Keratinocyte (primary cell): ENCODE measurements around the gene NMT1. TPM values are rescaled to one million over a fixed set of nuclear protein-coding genes. Genes with fewer than 3 reads are reported as not detected.

Experiments
- DNase-seq: peaks from one replicate; pipeline ENCODE4 v3.0.0-alpha.2; 2011; ENCODE audit warnings: low read depth, missing footprints, low spot score
- FAIRE-seq: peaks from 2 replicates; lab custom pipeline; 2011; peaks lifted over from hg19 to GRCh38; lab: Jason Lieb, UNC
- H2AFZ ChIP-seq: 2 replicates; pipeline ENCODE4 v1.6.0; 2012; ENCODE audit warnings: low read length, control low read depth, inconsistent platforms; ENCODE audit not compliant: control insufficient read depth
- H3K27ac ChIP-seq: 2 replicates; pipeline ENCODE4 v1.5.1; 2011; ENCODE audit warnings: low read length; ENCODE audit not compliant: control insufficient read depth, insufficient read depth
- H3K27me3 ChIP-seq: 3 replicates; pipeline ENCODE4 v1.6.0; 2011; ENCODE audit warnings: low read length; ENCODE audit not compliant: control insufficient read depth, insufficient read depth; ENCODE audit errors: extremely low read depth
- H3K36me3 ChIP-seq, 2 experiments: 2 replicates in 1 of 2; 3 replicates in 1 of 2; pipeline ENCODE4 v1.5.1; 2011; ENCODE audit warnings: low read length in 2 of 2, mild to moderate bottlenecking in 1 of 2; ENCODE audit not compliant: control insufficient read depth in 2 of 2, insufficient read depth in 2 of 2; ENCODE audit errors: extremely low read depth in 1 of 2
- H3K4me1 ChIP-seq: 3 replicates; pipeline ENCODE4 v1.5.1; 2011; ENCODE audit warnings: low read length; ENCODE audit not compliant: control insufficient read depth, insufficient read depth; ENCODE audit errors: extremely low read depth
- H3K4me2 ChIP-seq: 3 replicates; pipeline ENCODE4 v1.6.0; 2011; ENCODE audit warnings: low read depth, low read length; ENCODE audit not compliant: control insufficient read depth, insufficient read depth; ENCODE audit errors: extremely low read depth
- H3K4me3 ChIP-seq, 3 experiments: fragments of 200-600 bp in 1 of 3; sonication (generic) in 1 of 3; 2 replicates in 2 of 3; 3 replicates in 1 of 3; pipeline ENCODE4 v1.5.1; 2011 to 2016; ENCODE audit warnings: low read length in 3 of 3, mild to moderate bottlenecking in 3 of 3, control low read depth in 2 of 3, inconsistent platforms in 1 of 3, low read depth in 1 of 3, mixed read lengths in 1 of 3, mixed run types in 1 of 3, moderate library complexity in 1 of 3; ENCODE audit not compliant: control insufficient read depth in 2 of 3, insufficient read depth in 2 of 3; ENCODE audit errors: extremely low read depth in 1 of 3
- H3K79me2 ChIP-seq: 2 replicates; pipeline ENCODE4 v1.6.0; 2012; ENCODE audit warnings: low read length; ENCODE audit not compliant: control insufficient read depth, insufficient read depth
- H3K9ac ChIP-seq: 3 replicates; pipeline ENCODE4 v1.6.0; 2011; ENCODE audit warnings: low read length; ENCODE audit not compliant: control insufficient read depth, insufficient read depth; ENCODE audit errors: extremely low read depth
- H3K9me1 ChIP-seq: 3 replicates; pipeline ENCODE4 v1.6.0; 2011; ENCODE audit warnings: low read length; ENCODE audit not compliant: control insufficient read depth, insufficient read depth; ENCODE audit errors: extremely low read depth
- H3K9me3 ChIP-seq: 2 replicates; pipeline ENCODE4 v1.5.1; 2012; ENCODE audit warnings: low read depth, low read length; ENCODE audit not compliant: control insufficient read depth
- H4K20me1 ChIP-seq: 3 replicates; pipeline ENCODE4 v1.6.0; 2011; ENCODE audit warnings: low read length; ENCODE audit not compliant: control insufficient read depth, insufficient read depth; ENCODE audit errors: extremely low read depth
- CTCF ChIP-seq, 3 experiments: IDR thresholded peaks in 1 of 3; conservative IDR thresholded peaks in 1 of 3; optimal IDR thresholded peaks in 1 of 3; 2 replicates in 2 of 3; 3 replicates in 1 of 3; pipeline versions ENCODE3 to v1.5.1; 2011; ENCODE audit warnings: low read length in 3 of 3, mild to moderate bottlenecking in 3 of 3, moderate library complexity in 2 of 3, control low read depth in 1 of 3, inconsistent platforms in 1 of 3; ENCODE audit not compliant: insufficient read depth in 2 of 3; ENCODE audit errors: extremely low read depth in 1 of 3
- EZH2 ChIP-seq: IDR thresholded peaks from one replicate; pipeline ENCODE4 v1.6.1; 2012; ENCODE audit warnings: inconsistent platforms, mild to moderate bottlenecking, low read length, moderate library complexity
- dilution Hi-C: fragments of 300-500 bp; cut with MboI; formaldehyde crosslinking; loops from one replicate; pipeline ENCODE4 v1.7.0; 2020; ENCODE audit warnings: low sequenced_read_pairs; ENCODE audit not compliant: extremely low pct_ligation_motif_present
- polyA plus RNA-seq, 5 experiments: library from polyadenylated mRNA; depleted of rRNA in 3 of 5; stranded (reverse) in 3 of 5; stranded (forward) in 1 of 5; unstranded in 1 of 5; fragments of >200 nt; gene quantifications; 1 replicate in 1 of 5; 2 replicates in 3 of 5; 3 replicates in 1 of 5; pipeline versions ENCODE4 v1.2.1 to v1.2.3, GENCODE V29; 2011 to 2012; ENCODE audit warnings: missing spikeins in 2 of 5, low read depth in 1 of 5, low replicate concordance in 1 of 5
- small RNA-seq, 3 experiments: library from RNA; depleted of rRNA; stranded (forward); fragments of <200 nt; gene quantifications; one replicate each; pipeline ENCODE3, GENCODE V24; 2012; ENCODE audit warnings: low read depth in 3 of 3, low replicate concordance in 1 of 3; ENCODE audit not compliant: insufficient read length in 3 of 3

The NMT1 gene
- polyA plus RNA-seq, 1 donor (not counting 4 experiments of a cell fraction or from before 2014, with no cell fraction given), result 101 TPM

GRCh38 chr17:45155483-45155882 lies 94.4 kb downstream of the NMT1 start:
- peaks cover 17% of the 10 kb centered on the region for H3K4me1 ChIP-seq

GRCh38 chr17:45156242-45156641 lies 95.1 kb downstream of the NMT1 start:
- Histone ChIP-seq H2AFZ (no peak overlapping the region), H3K4me3 (no peak overlapping the region), H4K20me1 (peaks cover 6% of the 10 kb centered on the region), H3K4me2 (no peak overlapping the region), H3K27me3 (no peaks in the 10 kb centered on the region), H3K9me3 (no peaks in the 10 kb centered on the region), H3K9me1 (no peaks in the 10 kb centered on the region), H3K9ac (no peak overlapping the region), H3K4me1 (peaks cover 11% of the 10 kb centered on the region), H3K27ac (no peak overlapping the region), H3K79me2 (peaks cover 34% of the 10 kb centered on the region), H3K36me3 (peaks cover 0 to 4% of the 10 kb centered on the region in 2 experiments)
- FAIRE-seq, result no peak
- dilution Hi-C loops, result no loop called here
- TF ChIP-seq EZH2 (no peak), CTCF (optimal IDR thresholded peaks at IDR 0.05 in 1 of 3, IDR thresholded peaks at IDR 0.05 in 1 of 3, conservative IDR thresholded peaks at IDR 0.05 in 1 of 3; ENCODE audit: extremely low read depth in 1 of 3, insufficient read depth in 2 of 3, low read length in 3 of 3) (no peak)
- no peak for DNase-seq

More at GRCh38 chr17:45155483-45155882, 94.4 kb downstream of the NMT1 start:
- no peak overlapping the region for H2AFZ ChIP-seq
- H3K9me3 ChIP-seq, result no peaks in the 10 kb centered on the region
- H3K9ac ChIP-seq, result no peak overlapping the region
- H3K27ac ChIP-seq, result no peak overlapping the region
- no peak overlapping the region for H3K4me3 ChIP-seq
- H3K4me2 ChIP-seq, result no peak overlapping the region
- dilution Hi-C loops, result no loop called here
- H3K36me3 ChIP-seq, result peaks cover 0 to 4% of the 10 kb centered on the region in 2 experiments
- no peaks in the 10 kb centered on the region for H3K9me1 ChIP-seq
- DNase-seq (no peak), FAIRE-seq (no peak)
- peaks cover 6% of the 10 kb centered on the region for H4K20me1 ChIP-seq
- H3K79me2 ChIP-seq, result peaks cover 34% of the 10 kb centered on the region
- H3K27me3 ChIP-seq, result no peaks in the 10 kb centered on the region
- TF ChIP-seq CTCF (optimal IDR thresholded peaks at IDR 0.05 in 1 of 3, IDR thresholded peaks at IDR 0.05 in 1 of 3, conservative IDR thresholded peaks at IDR 0.05 in 1 of 3; ENCODE audit: extremely low read depth in 1 of 3, insufficient read depth in 2 of 3, low read length in 3 of 3), result no peak
- TF ChIP-seq EZH2, result no peak

Small RNA genes lying within 50 kb of the gene (small RNA-seq; reads per million reads assigned to genes)
- gene MIR6784 (0 to 0.33 (median 0) reads per million in 3 experiments), gene RF00019 (0 reads per million in 3 experiments)

Other genes starting within 250 kb of the NMT1 start
- 6.5 to 17.1 TPM (median 11.1 TPM) in 3 replicates for gene GJC1, start 231.0 kb upstream of the NMT1 start, polyA plus RNA-seq
- not detected in 3 replicates for gene HIGD1B, start 213.4 kb upstream of the NMT1 start, polyA plus RNA-seq
- 91.5 to 160 TPM (median 153 TPM) in 3 replicates for gene EFTUD2, start 161.9 kb upstream of the NMT1 start, polyA plus RNA-seq
- gene GFAP, start 145.8 kb upstream of the NMT1 start, polyA plus RNA-seq, result 0.14 to 0.32 TPM in 2 of 3 replicates, not detected in the other
- gene KIF18B, start 113.5 kb upstream of the NMT1 start, polyA plus RNA-seq, result 0.99 to 8.1 TPM (median 5.1 TPM) in 3 replicates
- 0.04 to 0.15 TPM in 2 of 3 replicates, not detected in the other for gene C1QL1, start 93.0 kb upstream of the NMT1 start, polyA plus RNA-seq
- gene DCAKD, start 9.7 kb upstream of the NMT1 start, polyA plus RNA-seq, result 18.7 to 27.6 TPM (median 22.8 TPM) in 3 replicates
- gene PLCD3, start 71.2 kb downstream of the NMT1 start, polyA plus RNA-seq, result 53.3 to 86.4 TPM (median 75.7 TPM) in 3 replicates
- gene ACBD4, start 74.4 kb downstream of the NMT1 start, polyA plus RNA-seq, result 2.6 to 4.4 TPM (median 2.8 TPM) in 3 replicates
- gene HEXIM1, start 87.2 kb downstream of the NMT1 start, polyA plus RNA-seq, result 15.3 to 22.2 TPM (median 19.9 TPM) in 3 replicates
- gene HEXIM2, start 100.6 kb downstream of the NMT1 start, polyA plus RNA-seq, result 2.3 to 3.4 TPM (median 3.1 TPM) in 3 replicates
- gene FMNL1, start 160.6 kb downstream of the NMT1 start, polyA plus RNA-seq, result 0.46 to 1.1 TPM (median 0.79 TPM) in 3 replicates
- 0.05 TPM in 1 of 3 replicates, not detected in the others for gene SPATA32, start 200.8 kb downstream of the NMT1 start, polyA plus RNA-seq